KMS-11 (cell line): ENCODE data around the gene NAV2.

ENCODE experiments used
- H2AFZ ChIP-seq: fragments of 200-600 bp; sonication (generic); 2 replicates; pipeline ENCODE4 v1.6.1; 2016; ENCODE audit warnings: antibody characterized with exemption, mixed run types, low read depth
- H3K27ac ChIP-seq: fragments of 200-600 bp; sonication (generic); 2 replicates; pipeline ENCODE4 v1.6.1; 2016; ENCODE audit warnings: mild to moderate bottlenecking, mixed run types
- H3K27me3 ChIP-seq: fragments of 200-600 bp; sonication (generic); 2 replicates; pipeline ENCODE4 v1.6.1; 2017; ENCODE audit warnings: mild to moderate bottlenecking, low read depth, mixed run types, moderate library complexity; ENCODE audit not compliant: insufficient read depth
- H3K36me3 ChIP-seq: fragments of 200-600 bp; sonication (generic); 2 replicates; pipeline ENCODE4 v1.6.1; 2017; ENCODE audit warnings: mild to moderate bottlenecking, mixed run types; ENCODE audit not compliant: insufficient read depth
- H3K4me1 ChIP-seq: fragments of 200-600 bp; sonication (generic); 2 replicates; pipeline ENCODE4 v1.6.1; 2016; ENCODE audit warnings: mild to moderate bottlenecking, low read depth, mixed run types; ENCODE audit not compliant: poor library complexity, severe bottlenecking
- H3K4me2 ChIP-seq: fragments of 200-600 bp; sonication (generic); 2 replicates; pipeline ENCODE4 v1.7.0; 2016; ENCODE audit warnings: mild to moderate bottlenecking, mixed run types
- H3K4me3 ChIP-seq: fragments of 200-600 bp; sonication (generic); IDR thresholded peaks from 2 replicates; pipeline ENCODE4 v1.6.1; 2017; ENCODE audit warnings: low read depth, low read length, mixed read lengths; ENCODE audit not compliant: insufficient read depth
- H3K79me2 ChIP-seq: fragments of 200-600 bp; sonication (generic); 2 replicates; pipeline ENCODE4 v1.6.1; 2016; ENCODE audit warnings: low read depth, mixed run types; ENCODE audit not compliant: insufficient read depth
- H3K9ac ChIP-seq: fragments of 200-600 bp; sonication (generic); 2 replicates; pipeline ENCODE4 v1.6.1; 2016; ENCODE audit warnings: mild to moderate bottlenecking, mixed run types
- H4K20me1 ChIP-seq: fragments of 200-600 bp; sonication (generic); 2 replicates; pipeline ENCODE4 v1.6.1; 2016; ENCODE audit warnings: mild to moderate bottlenecking, mixed run types; ENCODE audit not compliant: insufficient read depth
- CTCF ChIP-seq: fragments of 200-600 bp; sonication (generic); conservative IDR thresholded peaks from 2 replicates; pipeline ENCODE4 v1.6.1; 2017; ENCODE audit warnings: low read depth, mild to moderate bottlenecking, antibody characterized with exemption, low read length, moderate library complexity, mixed read lengths

The NAV2 gene

GRCh38 chr11:19933132-19933735 is 220.6 kb downstream of the NAV2 start:
- Histone ChIP-seq H2AFZ (no peak overlapping the region), H3K4me2 (no peak overlapping the region), H3K79me2 (no peaks in the 10 kb centered on the region), H3K27me3 (no peaks in the 10 kb centered on the region), H3K27ac (no peak overlapping the region), H4K20me1 (no peaks in the 10 kb centered on the region), H3K9ac (no peak overlapping the region), H3K36me3 (no peaks in the 10 kb centered on the region), H3K4me3 (no peak overlapping the region), H3K4me1 (no peaks in the 10 kb centered on the region)
- TF ChIP-seq CTCF, result no peak

- Histone ChIP-seq H3K9ac (no peak overlapping the region), H3K27me3 (no peaks in the 10 kb centered on the region), H2AFZ (no peak overlapping the region), H3K27ac (no peak overlapping the region), H3K36me3 (no peaks in the 10 kb centered on the region), H3K79me2 (no peaks in the 10 kb centered on the region), H4K20me1 (no peaks in the 10 kb centered on the region), H3K4me1 (no peaks in the 10 kb centered on the region), H3K4me2 (no peak overlapping the region), H3K4me3 (no peak overlapping the region)
- no peak for TF ChIP-seq CTCF
Observed at GRCh38 chr11:19933801-19934488, 221.3 kb downstream of the NAV2 start.

GRCh38 chr11:19934828-19935259 is 222.2 kb downstream of the NAV2 start:
- Histone ChIP-seq H2AFZ (no peak overlapping the region), H3K4me3 (no peak overlapping the region), H4K20me1 (no peaks in the 10 kb centered on the region), H3K36me3 (no peaks in the 10 kb centered on the region), H3K4me2 (no peak overlapping the region), H3K27me3 (no peaks in the 10 kb centered on the region), H3K9ac (no peak overlapping the region), H3K79me2 (no peaks in the 10 kb centered on the region), H3K27ac (no peak overlapping the region), H3K4me1 (no peaks in the 10 kb centered on the region)
- TF ChIP-seq CTCF, result no peak

GRCh38 chr11:19935507-19935906 is 222.9 kb downstream of the NAV2 start:
- Histone ChIP-seq H3K4me1 (no peaks in the 10 kb centered on the region), H3K4me3 (no peak overlapping the region), H3K27ac (no peak overlapping the region), H4K20me1 (no peaks in the 10 kb centered on the region), H3K79me2 (no peaks in the 10 kb centered on the region), H2AFZ (no peak overlapping the region), H3K9ac (no peak overlapping the region), H3K36me3 (no peaks in the 10 kb centered on the region), H3K4me2 (no peak overlapping the region), H3K27me3 (no peaks in the 10 kb centered on the region)
- no peak for TF ChIP-seq CTCF
